VCaP (cell line): Measurements from ENCODE around the gene MTERF4.

ENCODE experiments used
- H3K27ac ChIP-seq: fragments of 450-650 bp; 2 replicates; pipeline ENCODE4 v1.5.1; 2017
- TF ChIP-seq, protein P1 (sequence below): fragments of 450-650 bp; conservative IDR thresholded peaks from 2 replicates; pipeline ENCODE4 v1.5.1; 2017; ENCODE audit warnings: mild to moderate bottlenecking, moderate library complexity

Gene MTERF4

GRCh38 chr2:241070361-241070760 lies 31.7 kb downstream of the MTERF4 start:
- TF ChIP-seq, protein P1, sequence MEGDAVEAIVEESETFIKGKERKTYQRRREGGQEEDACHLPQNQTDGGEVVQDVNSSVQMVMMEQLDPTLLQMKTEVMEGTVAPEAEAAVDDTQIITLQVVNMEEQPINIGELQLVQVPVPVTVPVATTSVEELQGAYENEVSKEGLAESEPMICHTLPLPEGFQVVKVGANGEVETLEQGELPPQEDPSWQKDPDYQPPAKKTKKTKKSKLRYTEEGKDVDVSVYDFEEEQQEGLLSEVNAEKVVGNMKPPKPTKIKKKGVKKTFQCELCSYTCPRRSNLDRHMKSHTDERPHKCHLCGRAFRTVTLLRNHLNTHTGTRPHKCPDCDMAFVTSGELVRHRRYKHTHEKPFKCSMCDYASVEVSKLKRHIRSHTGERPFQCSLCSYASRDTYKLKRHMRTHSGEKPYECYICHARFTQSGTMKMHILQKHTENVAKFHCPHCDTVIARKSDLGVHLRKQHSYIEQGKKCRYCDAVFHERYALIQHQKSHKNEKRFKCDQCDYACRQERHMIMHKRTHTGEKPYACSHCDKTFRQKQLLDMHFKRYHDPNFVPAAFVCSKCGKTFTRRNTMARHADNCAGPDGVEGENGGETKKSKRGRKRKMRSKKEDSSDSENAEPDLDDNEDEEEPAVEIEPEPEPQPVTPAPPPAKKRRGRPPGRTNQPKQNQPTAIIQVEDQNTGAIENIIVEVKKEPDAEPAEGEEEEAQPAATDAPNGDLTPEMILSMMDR = no peak
- no peak overlapping the region for H3K27ac ChIP-seq

DNA sequence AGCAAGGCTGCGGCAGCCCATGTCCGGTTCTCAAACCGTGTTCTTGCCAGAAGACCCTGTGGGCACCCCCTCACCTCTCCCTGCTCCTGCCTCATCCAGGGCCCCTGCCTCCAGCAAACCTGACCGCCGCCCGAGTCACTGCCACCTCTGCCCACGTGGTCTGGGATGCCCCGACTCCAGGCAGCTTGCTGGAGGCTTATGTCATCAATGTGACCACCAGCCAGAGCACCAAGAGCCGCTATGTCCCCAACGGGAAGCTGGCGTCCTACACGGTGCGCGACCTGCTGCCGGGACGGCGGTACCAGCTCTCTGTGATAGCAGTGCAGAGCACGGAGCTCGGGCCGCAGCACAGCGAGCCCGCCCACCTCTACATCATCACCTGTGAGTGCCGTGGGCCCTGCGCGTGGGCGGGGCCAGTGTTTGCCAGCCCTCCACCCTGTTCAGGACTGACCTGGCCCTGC lies 32.2 kb downstream of the MTERF4 start:
- H3K27ac ChIP-seq = no peak overlapping the region
- TF ChIP-seq, protein P1 = no peak

DNA sequence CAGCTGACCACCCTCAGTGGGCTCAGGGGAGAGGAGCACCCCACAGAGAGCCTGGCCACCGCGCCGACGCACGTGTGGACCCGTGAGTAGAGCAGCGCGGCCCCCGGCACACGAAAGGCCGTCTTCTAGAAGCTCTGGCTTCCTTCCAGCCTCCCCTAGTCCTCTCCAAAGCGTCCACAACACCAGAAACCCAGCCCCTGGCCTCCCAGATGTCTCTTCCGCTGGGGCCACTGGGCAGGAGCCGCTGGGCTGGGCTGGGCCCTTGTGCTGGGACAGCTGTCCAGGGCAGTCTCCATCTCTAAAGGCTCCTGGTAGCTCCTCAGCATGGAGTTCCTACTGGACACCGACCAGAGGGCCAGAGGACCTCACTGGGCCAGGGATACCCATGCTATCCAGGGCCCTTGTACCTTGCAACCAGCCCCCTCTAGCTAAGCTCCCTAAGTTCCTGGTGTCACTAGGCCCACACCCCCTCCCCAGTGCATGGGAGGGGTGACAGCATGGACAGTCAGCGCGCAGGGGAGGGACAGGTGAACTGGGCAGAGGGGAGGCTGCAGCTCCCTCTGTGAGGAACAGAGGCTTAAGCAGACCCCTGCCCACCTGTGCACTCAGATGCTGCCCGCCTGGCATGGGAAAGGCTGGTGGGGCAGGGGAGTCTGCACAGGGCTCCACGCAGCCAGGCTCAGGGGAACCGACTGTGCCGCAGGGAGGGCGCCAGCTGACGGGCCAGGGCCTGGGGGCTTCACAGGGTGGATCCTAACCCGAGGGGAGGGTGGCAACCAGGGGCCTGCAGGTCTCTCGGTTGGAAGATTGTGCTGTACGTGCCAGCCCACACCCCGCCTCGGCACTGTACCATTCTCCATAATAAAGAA lies 32.9 kb downstream of the MTERF4 start:
- no peak overlapping the region for H3K27ac ChIP-seq
- TF ChIP-seq, protein P1 = no peak

DNA sequence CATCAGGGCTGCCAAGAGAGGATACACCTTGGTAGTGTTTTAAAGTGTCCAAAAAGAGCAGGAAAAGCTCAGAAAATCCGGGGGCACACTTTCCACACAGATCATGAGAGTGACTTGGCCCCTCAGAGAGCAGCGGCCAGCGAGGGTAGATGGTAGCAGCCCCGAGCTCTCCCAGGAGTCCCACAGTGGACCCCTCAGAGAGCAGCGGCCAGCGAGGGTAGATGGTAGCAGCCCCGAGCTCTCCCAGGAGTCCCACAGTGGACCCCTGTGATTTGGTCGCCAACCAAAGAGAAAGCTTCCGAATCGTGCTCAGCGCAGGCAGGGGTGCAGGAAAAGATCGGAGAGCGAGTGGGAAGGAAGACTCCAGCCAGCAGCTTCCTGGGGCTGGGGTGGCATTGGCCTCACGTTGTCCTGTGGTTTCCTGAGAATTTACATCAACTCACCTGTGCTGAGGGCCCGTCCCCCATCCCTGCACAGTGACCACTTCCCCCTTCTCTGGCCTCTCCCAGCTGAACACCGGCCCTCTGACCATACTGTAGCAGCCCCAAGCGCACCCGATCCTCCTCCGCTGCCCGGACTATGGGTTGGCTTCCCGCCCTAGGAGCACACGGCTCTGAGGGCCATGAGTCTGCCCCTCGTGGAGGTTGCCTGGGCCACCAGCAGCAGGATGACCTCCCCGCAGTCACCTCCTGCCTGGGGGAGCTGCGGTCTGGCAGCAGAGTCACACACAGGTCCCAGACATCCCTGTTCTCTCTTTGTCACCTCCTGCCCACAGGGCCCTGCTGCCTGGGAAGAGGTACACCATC lies 33.7 kb downstream of the MTERF4 start:
- TF ChIP-seq, protein P1 = no peak
- H3K27ac ChIP-seq = no peak overlapping the region

GRCh38 chr2:241067501-241068135 lies 34.5 kb downstream of the MTERF4 start:
- TF ChIP-seq, protein P1 = no peak
- no peak overlapping the region for H3K27ac ChIP-seq

- TF ChIP-seq, protein P1 = no peak
- H3K27ac ChIP-seq = no peak overlapping the region
Observed at GRCh38 chr2:241066893-241067341, 35.2 kb downstream of the MTERF4 start.
